ENCODE measurements around the gene RAD51B. TPM values are rescaled to one million over a fixed set of nuclear protein-coding genes. Genes with fewer than 3 reads are reported as not detected.

RAD51B gene
- total RNA-seq, 1 experiment from 2014 or later: 16.7 TPM

DNA sequence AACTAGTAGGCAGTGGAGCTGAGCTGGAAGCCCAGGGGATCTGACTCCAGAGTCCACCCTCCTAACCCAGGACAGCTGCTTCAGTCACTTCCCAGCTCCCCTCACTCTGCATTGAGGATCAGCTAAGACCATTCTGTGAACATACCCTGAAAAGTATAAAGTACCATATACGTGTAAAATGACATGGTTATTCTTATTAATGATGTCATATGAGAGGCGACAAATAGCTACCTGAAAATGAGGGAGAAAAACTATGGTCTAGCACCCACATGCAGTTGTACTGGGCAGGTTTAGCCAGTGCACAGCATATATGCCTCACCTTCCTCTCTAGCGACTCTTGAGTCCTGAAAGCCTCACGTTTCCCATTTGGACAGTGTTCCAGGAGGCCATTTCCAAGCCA lies 461.9 kb downstream of the RAD51B start:
- Histone ChIP-seq H4K5ac (ENCODE audit: insufficient read length, low read depth, low read length) (no peak overlapping the region), H2BK120ac (ENCODE audit: low read depth, low read length, poor library complexity, severe bottlenecking) (no peak overlapping the region), H3K9me3 (ENCODE audit: control insufficient read depth, low read depth, low read length) (no peaks in the 10 kb centered on the region), H3K23me2 (ENCODE audit: insufficient read length, low read depth, low read length, poor library complexity, severe bottlenecking) (no peaks in the 10 kb centered on the region), H3K23ac (ENCODE audit: insufficient read length, low read depth, low read length) (no peak overlapping the region), H3K4ac (ENCODE audit: low read depth, low read length) (no peak overlapping the region), H3K14ac (ENCODE audit: insufficient read depth, low read length) (no peak overlapping the region), H4K8ac (replicated peaks; ENCODE audit: insufficient read length, low read depth, low read length) (no peak overlapping the region), H3K18ac (ENCODE audit: insufficient read length, low read depth, low read length) (no peak overlapping the region), H3K4me1 (ENCODE audit: insufficient read depth, low read length) (no peaks in the 10 kb centered on the region), H2BK5ac (ENCODE audit: insufficient read length, low read length) (no peak overlapping the region), H4K20me1 (ENCODE audit: control insufficient read depth, insufficient read depth, insufficient read length) (no peaks in the 10 kb centered on the region), H3K27ac (ENCODE audit: insufficient read length, low read depth, low read length) (no peak overlapping the region), H3K79me1 (ENCODE audit: insufficient read depth, low read depth, low read length, poor library complexity, severe bottlenecking) (no peaks in the 10 kb centered on the region), H3K27me3 (ENCODE audit: insufficient read depth, low read length) (no peaks in the 10 kb centered on the region), H2BK12ac (ENCODE audit: insufficient read length, low read depth, low read length) (no peak overlapping the region), H3K9ac (ENCODE audit: extremely low read depth, insufficient read length, low read length) (no peak overlapping the region), H3K56ac (ENCODE audit: insufficient read length, low read depth, low read length) (no peak overlapping the region), H2BK15ac (ENCODE audit: low read depth, low read length) (no peak overlapping the region), H4K91ac (ENCODE audit: insufficient read length, low read depth, low read length) (no peak overlapping the region), H3K79me2 (ENCODE audit: insufficient read depth, low read length) (no peaks in the 10 kb centered on the region), H2AK5ac (ENCODE audit: insufficient read length, low read length) (no peak overlapping the region), H2BK20ac (ENCODE audit: low read depth, low read length, poor library complexity, severe bottlenecking) (no peak overlapping the region), H2AFZ (ENCODE audit: low read length) (no peak overlapping the region), H3T11ph (ENCODE audit: low read length) (no peak overlapping the region), H3K4me2 (ENCODE audit: insufficient read depth, insufficient read length, low read length) (no peak overlapping the region)
- Mint-ChIP-seq H3K4me1 (peaks cover 27 to 31% of the 10 kb centered on the region in 2 experiments), H3K27me3 (ENCODE audit: low read depth) (no peaks in the 10 kb centered on the region; the same call in 1 of the 2 replicates), H3K4me3 (no peak overlapping the region), H3K27ac (no peak overlapping the region), H3K36me3 (ENCODE audit: insufficient read depth in 1 of 3, low read depth in 3 of 3) (no peaks in the 10 kb centered on the region), H3K9me3 (no peaks in the 10 kb centered on the region)
- no CpG with 5 or more reads among the region's 4 CpGs for WGBS (ENCODE audit: extremely low coverage, insufficient read length, low lambda C conversion rate)
- TF ChIP-seq, protein P1, sequence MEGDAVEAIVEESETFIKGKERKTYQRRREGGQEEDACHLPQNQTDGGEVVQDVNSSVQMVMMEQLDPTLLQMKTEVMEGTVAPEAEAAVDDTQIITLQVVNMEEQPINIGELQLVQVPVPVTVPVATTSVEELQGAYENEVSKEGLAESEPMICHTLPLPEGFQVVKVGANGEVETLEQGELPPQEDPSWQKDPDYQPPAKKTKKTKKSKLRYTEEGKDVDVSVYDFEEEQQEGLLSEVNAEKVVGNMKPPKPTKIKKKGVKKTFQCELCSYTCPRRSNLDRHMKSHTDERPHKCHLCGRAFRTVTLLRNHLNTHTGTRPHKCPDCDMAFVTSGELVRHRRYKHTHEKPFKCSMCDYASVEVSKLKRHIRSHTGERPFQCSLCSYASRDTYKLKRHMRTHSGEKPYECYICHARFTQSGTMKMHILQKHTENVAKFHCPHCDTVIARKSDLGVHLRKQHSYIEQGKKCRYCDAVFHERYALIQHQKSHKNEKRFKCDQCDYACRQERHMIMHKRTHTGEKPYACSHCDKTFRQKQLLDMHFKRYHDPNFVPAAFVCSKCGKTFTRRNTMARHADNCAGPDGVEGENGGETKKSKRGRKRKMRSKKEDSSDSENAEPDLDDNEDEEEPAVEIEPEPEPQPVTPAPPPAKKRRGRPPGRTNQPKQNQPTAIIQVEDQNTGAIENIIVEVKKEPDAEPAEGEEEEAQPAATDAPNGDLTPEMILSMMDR (conservative IDR thresholded peaks at IDR 0.05): no peak
- no peak for DNase-seq
